DMS153 (cell line): Measurements from ENCODE around the gene YDJC.
"Not testable (repeated sequence)": the region's sequence is repeated elsewhere in the genome, so short reads cannot be mapped to it uniquely, and the experiment has no call there.

Source experiments
- DNase-seq: peaks from one replicate; lab custom pipeline; 2025; lab: John Stamatoyannopoulos, UW

Gene YDJC

DNA sequence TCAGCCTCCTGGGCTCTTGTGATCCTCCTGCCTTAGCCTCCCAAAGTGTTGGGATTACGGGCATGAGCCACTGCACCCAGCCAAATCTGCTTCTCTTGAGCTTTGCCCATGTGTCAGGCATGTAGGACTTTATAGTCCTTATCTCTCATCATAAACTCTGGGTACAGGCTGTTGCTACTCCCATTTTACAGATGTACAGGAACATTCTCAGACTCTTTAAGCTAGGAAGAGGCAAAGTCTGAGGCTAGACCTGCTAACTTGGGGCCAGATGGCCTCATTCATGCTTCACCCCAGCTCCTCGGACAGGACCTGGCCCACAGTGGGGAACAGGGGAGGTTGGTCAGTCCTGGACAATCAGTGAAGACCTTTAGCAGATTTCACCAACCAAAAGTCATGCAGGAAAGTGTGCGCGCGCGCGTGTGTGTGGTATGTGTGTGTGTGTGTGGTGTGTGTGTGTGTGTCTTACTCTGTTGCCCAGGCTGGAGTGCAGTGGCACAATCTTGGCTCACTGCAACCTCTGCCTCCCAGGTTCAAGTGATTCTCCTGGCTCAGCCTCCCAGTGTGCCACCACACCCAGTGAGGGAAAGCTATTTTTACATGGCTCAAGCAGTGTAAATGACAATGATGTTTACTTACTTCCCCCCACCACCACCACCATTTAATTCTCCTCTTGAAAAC is 23.8 kb downstream of the YDJC start:
- no peak for DNase-seq

DNA sequence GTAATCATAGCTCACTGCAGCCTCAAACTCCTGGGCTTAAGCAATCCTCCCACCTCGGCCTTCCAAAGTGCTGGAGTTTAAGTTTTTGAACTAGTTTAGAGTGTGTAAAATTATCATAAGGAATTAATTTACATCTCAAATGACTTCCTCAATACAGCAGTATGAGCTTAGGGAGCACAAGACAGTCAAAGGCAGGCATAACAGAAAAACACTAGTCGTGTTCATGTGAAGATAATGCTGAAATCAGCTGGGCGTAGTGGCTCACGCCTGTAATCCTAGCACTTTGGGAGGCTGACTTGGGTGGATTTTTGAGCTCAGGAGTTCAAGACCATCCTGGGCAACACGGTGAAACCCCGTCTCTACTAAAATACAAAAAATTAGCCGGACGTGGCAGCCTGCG is 25.8 kb downstream of the YDJC start:
- DNase-seq = no peak

DNA sequence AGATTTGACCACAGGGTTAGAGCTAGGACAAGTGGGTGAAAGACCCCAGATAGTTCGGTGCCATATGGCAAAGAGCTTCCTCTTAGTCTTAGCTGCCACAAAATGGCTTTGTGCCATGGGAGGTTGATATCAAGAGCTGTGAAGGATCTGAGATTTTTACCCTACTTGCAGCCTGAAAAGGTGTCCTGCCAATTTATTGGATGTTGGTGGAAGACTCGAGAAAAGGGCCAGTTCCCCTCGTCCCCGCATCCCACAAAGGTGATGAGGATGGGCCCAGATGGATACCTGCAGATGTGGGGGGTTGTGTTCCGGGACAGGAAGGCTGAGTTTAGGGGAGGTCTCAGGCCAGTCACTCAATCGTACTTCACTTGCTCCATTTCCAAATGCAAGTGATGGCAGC is 27.2 kb downstream of the YDJC start:
- DNase-seq = no peak

DNA sequence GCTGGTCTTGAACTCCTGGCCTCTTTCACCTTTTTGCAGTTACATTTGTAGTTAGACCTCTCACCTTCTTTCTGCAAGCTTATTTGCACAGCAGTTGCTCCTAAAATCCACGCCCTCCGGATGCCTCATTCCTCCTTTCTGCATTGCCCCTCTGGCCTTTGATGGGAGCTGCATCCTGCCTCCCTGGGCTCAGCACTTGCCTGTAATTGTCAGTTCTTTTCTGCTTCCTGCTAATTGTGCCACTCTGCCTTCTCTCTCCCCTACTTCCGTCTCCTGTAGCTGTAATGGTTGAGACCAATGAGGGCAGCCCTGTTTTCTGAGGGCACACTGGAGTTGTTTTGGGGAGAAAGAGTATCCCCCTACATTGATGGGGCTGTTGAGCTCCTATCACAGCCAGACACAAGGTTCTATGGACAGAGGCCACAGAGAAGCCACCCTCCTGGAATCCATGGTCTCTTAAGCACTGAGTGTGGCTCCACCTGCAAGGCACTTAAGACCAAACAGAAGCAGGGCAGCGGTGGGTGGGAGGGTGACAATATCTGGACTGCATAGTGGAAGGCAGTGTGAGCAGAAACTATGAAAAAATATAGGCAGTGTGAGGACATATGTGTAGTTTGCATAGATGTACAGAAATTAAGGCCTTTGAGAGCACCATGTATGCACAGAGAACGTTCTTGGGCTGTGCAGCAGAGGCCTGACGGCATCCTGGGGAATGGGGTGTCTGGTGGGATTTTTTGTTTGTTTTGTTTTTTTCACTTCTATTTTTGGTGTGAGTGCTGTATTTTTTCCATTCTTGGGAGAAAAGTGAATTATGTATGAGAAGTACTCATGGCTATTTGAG is 30.5 kb downstream of the YDJC start:
- no peak for DNase-seq

DNA sequence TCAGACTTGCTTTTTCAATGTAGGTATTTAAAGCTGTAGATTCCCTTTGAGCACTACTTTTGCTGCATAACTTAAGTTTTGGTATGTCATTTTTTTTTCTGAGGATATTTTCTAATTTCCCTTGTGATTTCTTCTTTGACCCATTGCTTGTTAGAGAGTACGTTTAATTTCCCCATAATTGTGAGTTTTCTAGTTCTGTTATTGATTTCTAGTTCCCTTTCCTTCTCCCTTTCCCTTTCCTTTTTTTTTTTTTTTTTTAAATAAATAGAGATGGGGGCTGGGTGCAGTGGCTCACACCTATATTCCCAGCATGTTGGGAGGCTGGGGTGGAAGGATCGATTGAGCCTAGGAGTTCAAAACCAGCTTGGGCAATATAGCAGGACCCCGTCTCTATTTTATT is 31.5 kb downstream of the YDJC start:
- DNase-seq = no peak

DNA sequence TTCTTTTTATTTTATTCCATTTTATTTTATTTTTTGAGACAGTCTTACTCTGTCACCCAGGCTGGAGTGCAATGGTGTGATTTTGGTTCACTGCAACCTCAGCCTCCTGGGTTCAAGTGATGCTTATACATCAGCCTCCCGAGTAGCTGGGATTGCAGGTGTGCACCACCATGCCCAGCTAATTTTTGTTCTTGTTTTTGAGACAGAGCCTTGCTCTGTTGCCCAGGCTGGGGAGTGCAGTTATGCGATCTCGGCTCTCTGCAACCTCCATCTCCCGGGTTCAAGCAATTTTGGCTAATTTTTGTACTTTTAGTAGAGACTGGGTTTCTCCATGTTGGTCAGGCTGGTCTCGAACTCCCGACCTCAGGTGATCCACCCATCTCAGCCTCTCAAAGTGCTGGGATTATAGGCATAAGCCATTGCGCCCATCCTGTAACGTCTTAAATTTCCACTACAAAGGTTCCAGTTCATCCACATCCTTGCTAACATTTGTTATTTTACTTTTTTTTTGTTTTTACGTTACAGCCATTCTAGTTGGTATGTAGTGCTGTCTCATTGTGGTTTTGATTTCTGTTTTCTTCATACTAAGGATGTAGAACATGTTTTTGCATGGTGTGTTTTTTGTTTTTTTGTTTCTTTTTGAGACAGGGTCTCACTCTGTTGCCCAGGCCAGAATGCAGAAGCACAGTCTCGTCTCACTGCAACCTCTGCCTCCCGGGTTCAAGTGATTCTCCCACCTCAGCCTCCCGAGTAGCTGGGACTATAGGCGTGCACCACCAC is 33.3 kb downstream of the YDJC start:
- DNase-seq = not testable (repeated sequence)

DNA sequence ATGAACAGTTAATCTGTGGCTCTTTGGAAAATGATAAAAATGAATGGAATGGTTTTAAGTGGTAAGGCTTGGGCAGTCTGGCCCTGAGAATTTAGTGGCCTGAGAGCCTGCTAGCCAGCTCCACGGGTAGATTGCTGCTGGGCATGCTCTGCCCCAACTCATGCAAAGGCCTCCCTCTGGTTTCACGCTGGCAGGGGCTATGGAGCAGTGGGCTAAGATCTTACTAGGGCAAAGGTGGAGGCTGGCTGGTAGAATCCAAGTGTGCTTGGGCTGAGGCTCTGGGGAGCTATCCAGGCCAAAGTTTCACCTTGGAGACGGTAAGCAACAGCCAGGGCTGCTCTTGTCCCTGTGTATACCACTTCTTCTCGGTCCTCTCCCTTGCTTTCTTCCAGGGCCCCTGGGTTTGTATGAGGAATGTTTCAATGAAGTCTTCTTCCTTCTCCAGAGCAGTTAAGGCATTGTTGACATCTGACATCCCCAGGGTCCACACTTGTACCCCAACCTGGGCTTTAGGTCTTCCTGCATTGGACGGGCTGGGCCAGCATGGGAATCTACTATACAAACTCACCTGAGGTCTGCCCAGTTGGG is 34.9 kb downstream of the YDJC start:
- no peak for DNase-seq

DNA sequence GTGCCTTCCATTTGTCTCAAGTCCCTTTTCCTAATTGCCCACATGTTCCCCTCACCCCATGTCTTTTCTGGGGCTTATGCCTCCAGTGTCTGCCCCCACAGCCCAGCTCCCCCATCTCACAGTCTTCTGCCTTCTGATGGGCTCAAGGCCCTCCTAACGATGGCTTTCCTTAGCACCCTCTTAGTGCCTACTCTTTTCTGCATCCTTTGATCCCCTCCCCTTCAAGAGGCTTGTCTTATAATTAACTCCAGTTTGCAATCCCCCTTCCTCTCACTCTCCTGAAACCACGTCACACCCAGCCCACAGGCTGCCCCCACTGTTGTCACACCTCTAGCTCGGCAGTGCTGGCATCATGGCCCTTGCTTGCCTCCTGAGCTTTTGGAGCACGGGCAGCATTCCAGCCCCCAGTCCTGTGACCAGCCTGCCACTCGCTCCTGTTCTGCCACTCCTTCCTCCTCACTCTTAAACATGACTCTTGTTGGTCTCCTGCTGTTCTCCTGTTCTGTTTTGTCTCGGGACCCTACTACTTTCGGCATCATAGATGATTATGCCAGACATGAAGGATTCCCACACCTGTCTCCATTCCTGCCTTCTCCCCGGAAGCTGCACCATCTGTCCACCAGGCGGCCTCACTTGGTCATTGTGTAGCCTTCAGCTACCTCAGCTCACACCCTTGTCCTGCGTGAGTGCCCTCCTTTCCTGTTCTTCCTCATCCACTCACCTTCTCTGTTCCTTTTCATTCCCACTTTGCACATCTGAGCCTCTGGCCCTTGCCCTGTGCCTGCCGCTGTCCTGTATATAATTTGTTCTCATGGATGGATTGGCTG is 36.2 kb downstream of the YDJC start:
- DNase-seq = no peak

DNA sequence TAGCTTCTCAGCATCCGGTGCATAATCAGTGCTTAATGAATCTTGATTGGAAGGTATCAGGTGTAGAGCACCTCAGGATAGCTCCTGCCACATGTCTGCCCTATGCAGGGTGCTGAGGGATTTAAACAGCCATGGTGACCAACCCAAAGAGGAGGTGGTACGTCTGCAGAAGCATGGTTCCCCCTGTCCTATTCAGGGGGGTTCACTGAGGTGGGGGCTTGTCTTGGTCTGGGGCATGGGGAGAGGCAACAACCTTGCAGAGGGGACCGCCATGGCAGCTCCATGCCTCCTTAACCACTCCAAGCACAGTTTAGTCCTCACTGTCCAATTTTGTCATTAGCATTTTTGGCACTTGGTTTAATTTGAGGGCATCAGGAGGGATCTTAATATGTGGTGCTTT is 37.4 kb downstream of the YDJC start:
- no peak for DNase-seq

DNA sequence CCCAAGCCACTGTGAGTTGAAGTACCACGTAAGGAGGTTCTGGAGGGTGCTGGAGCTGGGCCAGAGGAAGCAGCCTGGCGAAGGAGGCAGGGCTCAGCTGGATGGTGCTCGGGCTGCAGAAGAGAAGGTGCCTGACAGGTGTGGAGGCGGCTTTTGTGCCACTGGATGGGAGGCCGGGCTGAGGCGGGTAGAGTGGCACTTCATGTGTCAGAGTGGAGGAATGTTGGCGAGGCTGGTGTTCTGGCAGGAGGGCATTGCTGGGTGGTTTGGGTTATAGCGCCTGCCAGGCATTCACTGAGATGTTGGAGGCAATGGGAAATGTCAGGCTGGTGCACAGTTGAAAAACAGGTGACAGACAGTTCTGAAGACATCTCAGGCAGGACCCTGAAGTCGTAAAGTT is 38.1 kb downstream of the YDJC start:
- DNase-seq = no peak

DNA sequence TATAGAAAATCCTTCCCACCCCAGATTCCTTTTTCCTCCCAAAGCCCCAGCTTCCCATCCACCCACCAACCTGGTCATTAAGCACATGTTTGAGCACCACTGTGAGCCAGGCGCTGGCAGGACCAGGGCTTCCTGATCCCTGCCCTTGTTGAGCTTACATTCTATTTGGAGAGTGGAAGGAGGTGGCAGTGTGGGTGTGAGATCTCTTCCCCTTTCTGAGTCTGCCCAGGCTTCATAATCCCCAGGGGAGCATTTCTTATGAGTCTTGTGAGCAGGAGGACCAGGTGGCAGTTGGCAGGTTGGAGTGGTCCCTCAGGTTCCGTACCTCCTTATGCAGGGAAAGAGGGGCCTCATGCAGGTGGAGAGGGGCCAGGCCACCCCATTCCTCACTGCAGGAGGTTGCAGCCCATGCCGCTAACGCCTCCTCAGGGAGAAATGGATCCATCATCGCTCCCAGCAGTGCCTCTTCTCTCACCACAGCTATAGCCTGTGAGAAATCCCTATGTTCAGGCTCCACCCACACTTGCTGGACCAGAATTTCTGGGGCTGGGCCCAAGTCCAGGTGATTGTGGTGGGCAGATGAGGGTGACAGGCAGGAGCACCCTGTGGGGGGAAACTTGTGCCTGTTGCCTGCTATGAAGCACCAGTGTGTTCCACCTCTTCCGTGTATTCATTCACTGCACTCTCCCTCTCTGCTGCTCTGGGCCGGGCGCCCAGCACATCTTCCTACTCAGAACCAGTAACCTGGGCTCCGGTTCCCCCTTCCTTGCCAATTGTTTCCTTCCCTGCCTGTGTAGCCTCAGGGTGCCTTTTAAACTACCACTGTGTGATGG is 38.8 kb downstream of the YDJC start:
- no peak for DNase-seq

DNA sequence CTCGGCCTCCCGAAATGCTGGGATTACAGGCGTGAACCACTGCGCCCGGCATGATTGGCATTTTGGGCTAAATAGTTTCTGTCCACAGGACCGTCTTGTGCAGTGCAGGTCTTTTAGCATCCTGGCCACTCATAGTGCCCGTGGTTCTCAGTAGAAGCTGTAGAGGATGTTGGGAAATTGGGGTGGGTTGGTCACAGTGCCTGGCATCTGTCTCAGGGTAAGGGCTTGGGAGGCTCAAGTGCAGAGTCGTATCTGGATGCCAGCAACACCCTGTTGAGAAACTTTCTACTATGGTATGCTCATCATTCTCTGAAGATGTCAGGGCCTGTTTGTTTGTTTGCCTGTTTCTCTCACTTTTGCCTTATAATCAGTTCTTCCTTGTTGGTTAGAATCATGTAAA is 40.4 kb downstream of the YDJC start:
- DNase-seq = no peak

DNA sequence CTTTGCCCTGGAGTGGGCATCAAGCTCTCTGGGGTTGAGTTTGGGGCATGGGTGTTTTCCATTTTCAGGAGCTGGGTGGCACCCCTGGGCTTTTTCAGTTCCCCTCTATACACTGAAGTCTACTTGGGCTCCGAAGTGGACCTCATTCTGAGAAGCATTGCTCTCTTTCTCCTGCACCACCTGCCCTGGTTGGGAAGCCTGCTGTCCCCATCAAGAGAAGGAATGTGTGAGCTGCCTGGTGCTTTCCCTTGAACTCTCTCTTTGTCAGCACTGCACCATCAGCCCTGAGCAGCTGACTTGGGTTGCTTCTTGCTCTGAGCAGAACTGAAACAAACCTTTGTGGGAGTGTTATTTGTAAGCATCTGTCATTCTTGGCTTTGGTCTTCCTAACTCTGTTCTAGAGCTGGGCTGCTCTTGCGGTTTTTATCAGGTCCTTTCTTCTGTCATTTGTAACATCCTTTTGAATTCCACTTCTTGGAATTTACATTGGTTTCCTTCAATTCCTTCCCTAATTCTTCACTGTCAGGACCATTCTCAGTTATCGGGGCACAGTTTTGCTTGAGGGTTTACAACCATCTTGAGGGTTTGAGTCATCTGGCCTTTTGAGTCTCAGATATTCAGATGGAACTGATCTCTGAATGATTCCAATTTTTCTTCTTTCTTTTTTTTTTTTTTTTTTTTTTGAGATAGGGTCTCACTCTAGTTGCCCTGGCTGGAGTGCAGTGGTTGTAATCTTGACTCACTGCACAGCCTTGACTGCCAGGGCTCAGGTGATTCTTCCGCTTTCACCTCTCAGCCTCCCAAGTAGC is 41.8 kb downstream of the YDJC start:
- DNase-seq = no peak

DNA sequence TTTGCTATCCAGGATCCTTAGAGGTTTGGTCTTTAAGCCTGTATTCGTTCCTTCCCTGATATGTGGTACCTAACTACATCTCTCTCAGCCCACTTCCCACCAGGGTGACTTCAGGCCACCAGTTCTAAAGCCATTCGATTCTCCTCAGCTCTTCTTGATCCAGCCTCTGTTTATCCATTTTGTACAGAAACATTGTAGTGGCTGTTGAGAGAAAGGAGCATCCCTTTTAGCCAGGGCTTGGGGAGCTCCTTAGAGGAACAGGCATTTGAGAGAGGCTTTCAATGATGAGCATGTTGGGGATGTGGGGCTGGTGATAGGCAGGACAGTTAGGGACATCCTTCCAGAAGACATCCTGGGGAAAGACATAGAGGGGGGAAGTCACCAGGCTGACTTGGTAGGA is 44.4 kb downstream of the YDJC start:
- DNase-seq = no peak

DNA sequence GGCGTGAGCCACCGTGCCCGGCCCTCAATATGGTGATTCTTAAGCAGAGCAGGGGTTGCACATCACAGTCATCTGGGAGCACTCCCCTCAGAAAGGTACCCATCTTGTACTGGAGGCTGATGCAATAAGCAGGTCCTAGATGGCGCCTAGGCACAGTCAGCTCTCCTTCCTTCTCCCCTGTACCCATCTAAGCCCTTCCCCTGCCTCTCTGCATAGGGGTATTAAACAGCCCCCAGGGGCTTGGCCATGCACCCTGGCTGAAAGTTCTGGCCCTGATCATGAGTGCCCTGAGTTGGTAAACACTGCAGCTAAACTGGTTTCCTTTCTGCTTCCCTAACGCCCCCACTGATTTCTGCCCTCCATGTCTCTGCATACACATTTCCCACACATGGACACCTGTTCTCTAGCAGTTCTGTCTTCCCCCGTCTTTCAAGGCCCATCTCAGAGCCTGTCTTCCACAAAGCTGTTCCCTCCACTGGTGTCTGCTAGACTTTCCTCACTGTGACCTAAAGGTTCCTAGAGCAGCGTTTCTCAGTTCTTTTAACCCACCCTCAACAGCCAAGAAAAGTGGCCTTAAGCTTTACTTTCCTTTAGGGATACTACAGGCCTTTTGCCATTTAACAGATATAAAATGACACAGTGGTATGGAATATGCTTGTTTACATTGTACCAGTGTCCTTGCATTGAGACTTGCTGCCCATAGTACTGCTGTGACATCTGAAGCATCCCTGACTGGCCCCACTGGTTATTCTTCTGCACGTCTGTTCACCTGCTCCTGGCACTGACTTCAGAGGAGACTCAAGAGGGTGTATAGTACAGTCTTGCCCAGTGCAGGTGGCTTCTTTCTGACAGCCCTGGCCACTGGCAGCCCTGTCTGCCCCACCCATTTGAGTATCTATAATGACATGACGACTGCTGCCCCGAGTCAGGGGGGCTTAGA is 46.8 kb downstream of the YDJC start:
- DNase-seq = no peak

DNA sequence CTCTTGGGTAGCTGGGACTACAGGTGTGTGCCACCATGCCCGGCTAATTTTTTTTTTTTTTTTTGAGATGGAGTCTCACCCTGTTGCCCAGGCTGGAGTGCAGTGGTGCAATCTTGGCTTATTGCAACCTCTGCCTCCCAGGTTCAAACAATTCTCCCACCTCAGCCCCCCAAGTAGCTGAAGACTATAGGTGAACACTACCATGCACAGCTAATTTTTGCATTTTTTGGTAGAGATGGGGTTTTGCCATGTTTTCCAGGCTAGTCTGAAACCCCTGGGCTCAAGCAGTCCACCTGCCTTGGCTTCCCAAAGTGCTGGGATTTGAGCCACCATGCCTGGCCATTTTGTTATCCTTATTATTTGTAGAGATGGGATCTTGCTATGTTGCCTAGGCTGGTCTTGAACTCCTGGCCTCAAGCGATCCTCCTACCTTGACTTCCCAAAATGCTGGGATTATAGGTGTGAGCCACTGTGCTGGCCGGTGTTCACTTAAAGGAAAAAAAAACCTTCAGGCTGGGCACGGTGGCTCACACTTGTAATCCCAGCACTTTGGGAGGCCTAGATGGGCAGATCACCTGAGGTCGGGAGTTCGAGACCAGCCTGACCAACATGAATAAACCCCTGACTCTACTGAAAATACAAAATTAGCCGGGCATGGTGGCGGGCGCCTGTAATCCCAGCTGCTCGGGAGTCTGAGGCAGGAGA is 48.7 kb downstream of the YDJC start:
- not testable (repeated sequence) for DNase-seq

DNA sequence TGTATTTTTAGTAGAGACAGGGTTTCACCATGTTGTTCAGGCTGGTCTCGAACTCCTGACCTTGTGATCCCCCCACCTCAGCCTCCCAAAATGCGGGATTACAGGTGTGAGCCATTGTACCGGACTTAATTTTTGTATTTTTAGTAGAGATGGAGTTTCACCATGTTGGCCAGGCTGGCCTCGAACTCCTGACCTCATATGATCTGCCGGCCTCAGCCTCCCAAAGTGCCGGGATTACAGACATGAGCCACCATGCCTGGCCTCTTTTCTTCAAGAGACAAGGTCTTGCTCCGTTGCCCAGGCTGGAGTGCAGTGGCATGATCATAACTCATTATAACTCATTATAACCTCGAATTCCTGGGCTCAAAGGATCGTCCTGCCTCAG is 49.2 kb downstream of the YDJC start:
- not testable (repeated sequence) for DNase-seq

DNA sequence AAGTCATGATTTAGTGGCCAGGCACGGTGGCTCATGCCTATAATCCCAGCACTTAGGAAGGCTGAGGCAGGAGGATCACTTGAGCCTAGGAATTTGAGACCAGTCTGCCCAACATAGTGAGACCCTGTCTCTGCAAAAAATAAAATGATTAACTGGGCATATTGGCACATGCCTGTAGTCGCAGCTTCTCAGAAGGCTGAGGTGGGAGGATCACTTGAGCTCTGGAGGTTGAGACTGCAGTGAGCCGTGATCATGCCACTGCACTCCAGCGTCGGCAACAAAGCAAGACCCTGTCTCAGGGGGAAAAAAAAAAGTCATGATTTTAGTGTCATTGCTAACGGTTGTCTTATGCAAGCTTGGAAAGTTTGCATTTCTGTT is 50.4 kb downstream of the YDJC start:
- DNase-seq = no peak
